Progenitor cell of endocrine pancreas (in vitro differentiated cells): Measurements from ENCODE around the gene ZBED6. TPM values are rescaled to one million over a fixed set of nuclear protein-coding genes. Genes with fewer than 3 reads are reported as not detected.

ENCODE experiments used
- DNase-seq: peaks from one replicate; pipeline ENCODE4 v3.0.0; 2021; ENCODE audit warnings: low spot score; ENCODE audit not compliant: unreplicated experiment
- H3K27ac Mint-ChIP-seq: 2 replicates; pipeline ENCODE4 v1.8.0; 2021; ENCODE audit warnings: mild to moderate bottlenecking, moderate library complexity, mixed read lengths
- H3K27me3 Mint-ChIP-seq: 2 replicates; pipeline ENCODE4 v1.8.0; 2021; ENCODE audit warnings: mixed read lengths
- H3K36me3 Mint-ChIP-seq: 2 replicates; pipeline ENCODE4 v1.8.0; 2022; ENCODE audit warnings: mixed read lengths; ENCODE audit not compliant: insufficient read depth
- H3K4me1 Mint-ChIP-seq: 2 replicates; pipeline ENCODE4 v1.8.0; 2021; ENCODE audit warnings: low read depth, mixed read lengths
- H3K4me3 Mint-ChIP-seq: 2 replicates; pipeline ENCODE4 v1.8.0; 2021; ENCODE audit warnings: low read depth, mild to moderate bottlenecking, moderate library complexity, mixed read lengths
- H3K9me3 Mint-ChIP-seq: 2 replicates; pipeline ENCODE4 v1.8.0; 2021; ENCODE audit warnings: low read depth, mixed read lengths
- CTCF ChIP-seq: fragments of 200-600 bp; sonication (generic); IDR thresholded peaks from one replicate; pipeline ENCODE4 v1.5.0; 2021; ENCODE audit warnings: antibody characterized with exemption, mild to moderate bottlenecking; ENCODE audit not compliant: unreplicated experiment
- total RNA-seq: library from RNA; stranded (reverse); gene quantifications from 2 replicates; pipeline ENCODE4 v1.2.1, GENCODE V29; 2021

ZBED6 gene
- total RNA-seq, 1 donor from 2014 or later: 36.1 TPM

DNA sequence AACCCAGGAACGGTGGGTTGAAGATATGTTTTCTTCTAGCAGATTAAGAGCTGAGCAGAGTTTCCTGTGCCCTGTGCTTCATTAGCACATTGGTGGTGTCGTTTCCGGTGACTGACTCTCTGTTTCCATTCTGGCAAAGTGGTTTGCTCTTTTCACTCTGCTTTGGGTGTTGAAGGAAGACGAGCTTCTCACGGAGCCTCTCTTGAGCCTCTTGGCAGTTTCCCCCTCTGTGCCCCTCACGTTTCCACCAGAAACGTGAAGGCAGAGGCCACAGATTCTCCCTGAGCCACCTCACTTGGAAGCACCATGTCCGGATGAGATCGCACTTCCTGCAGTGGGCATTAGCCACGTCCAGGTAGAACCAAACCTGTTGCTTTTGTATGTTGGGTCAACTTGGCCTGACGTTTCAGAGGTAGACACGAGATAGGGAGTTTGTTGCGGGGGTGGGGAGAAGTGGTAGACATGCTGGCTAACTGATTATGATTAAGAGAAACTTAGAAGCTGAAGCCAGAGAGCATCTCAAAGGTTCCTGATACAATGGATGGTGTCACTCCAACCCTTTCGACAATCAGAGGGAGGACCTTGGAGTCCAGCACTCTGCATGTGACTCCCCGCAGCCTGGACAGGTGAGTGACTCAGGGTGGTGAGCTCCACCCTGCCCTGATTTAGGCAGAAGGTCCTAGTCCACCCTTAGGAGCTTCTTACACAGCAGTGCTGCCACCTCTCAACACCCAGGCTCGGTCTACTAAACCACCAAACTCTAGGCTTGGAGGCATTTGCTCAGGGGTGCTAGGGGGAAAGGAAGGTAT, 30.2 kb upstream of the ZBED6 start, which contains the start of gene LAX1:
Gene LAX1 (plus strand): TSS at position 155 of the 809 bp plus-strand sequence. CDS start 383 bp downstream, at position 538.
- Mint-ChIP-seq H3K9me3 (no peaks in the 10 kb centered on the region), H3K27ac (no peak within 1 kb of the TSS), H3K4me3 (no peak within 1 kb of the TSS), H3K27me3 (no peaks in the 10 kb centered on the region), H3K4me1 (peaks cover 15% of the 10 kb centered on the region), H3K36me3 (no peaks in the 10 kb centered on the region)
- DNase-seq: no peak
- TF ChIP-seq CTCF: no peak

DNA sequence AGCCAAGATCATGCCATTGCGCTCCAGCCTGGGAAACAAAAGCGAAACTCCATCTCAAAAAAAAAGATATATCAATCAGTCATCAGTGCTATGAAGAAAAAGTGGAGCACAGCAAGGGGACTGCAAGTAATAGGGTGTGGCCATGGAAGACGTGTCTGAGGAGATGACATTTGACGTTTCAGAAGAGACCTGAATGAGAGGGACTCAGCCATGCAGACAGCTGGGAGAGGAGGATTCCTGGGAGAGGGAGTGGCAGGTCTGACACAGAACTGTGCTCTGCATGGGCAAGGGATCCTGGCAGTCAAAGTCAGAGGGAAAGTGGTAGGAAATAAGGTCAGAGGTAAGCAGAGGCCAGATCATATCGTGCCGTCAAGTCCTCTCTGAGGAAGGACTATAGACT, 27.2 kb upstream of the ZBED6 start:
- H3K9me3 Mint-ChIP-seq: no peaks in the 10 kb centered on the region
- peaks cover 21% of the 10 kb centered on the region for H3K4me1 Mint-ChIP-seq
- H3K27me3 Mint-ChIP-seq: peaks cover 4% of the 10 kb centered on the region
- TF ChIP-seq CTCF: no peak
- no peak overlapping the region for H3K4me3 Mint-ChIP-seq
- peak overlapping the region; percentile 55 for H3K27ac Mint-ChIP-seq
- H3K36me3 Mint-ChIP-seq: no peaks in the 10 kb centered on the region
- no peak for DNase-seq

GRCh38 chr1:203769505-203770343, 25.7 kb upstream of the ZBED6 start:
- no peak for DNase-seq
- no peaks in the 10 kb centered on the region for H3K9me3 Mint-ChIP-seq
- H3K27me3 Mint-ChIP-seq: peaks cover 4% of the 10 kb centered on the region
- H3K4me1 Mint-ChIP-seq: peaks cover 21% of the 10 kb centered on the region
- H3K4me3 Mint-ChIP-seq: peak overlapping the region; percentile 20
- no peak for TF ChIP-seq CTCF
- H3K27ac Mint-ChIP-seq: peak overlapping the region; percentile 80
- no peaks in the 10 kb centered on the region for H3K36me3 Mint-ChIP-seq

GRCh38 chr1:203771901-203772301, 23.5 kb upstream of the ZBED6 start:
- Mint-ChIP-seq H3K4me1 (peaks cover 21% of the 10 kb centered on the region), H3K36me3 (no peaks in the 10 kb centered on the region), H3K27me3 (peaks cover 4% of the 10 kb centered on the region), H3K9me3 (no peaks in the 10 kb centered on the region), H3K4me3 (no peak overlapping the region), H3K27ac (no peak overlapping the region)
- no peak for DNase-seq
- TF ChIP-seq CTCF: no peak

DNA sequence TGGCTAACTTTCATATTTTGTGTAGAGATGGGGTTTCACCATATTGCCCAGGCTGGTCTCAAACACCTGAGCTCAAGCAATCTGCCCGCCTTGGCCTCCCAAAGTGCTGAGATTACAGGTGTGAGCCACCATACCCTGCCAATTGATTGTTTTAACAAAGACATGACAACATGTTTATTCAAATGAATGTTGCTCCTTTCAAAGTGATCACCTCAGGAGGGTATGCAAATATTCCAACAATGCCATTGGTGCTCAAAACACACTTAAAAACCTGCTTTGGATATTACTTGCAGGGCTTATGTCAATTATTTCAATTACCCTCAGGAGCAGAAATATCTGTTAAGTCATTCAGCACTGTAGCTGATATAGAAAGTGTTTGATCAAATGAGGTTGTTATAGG, 22.6 kb upstream of the ZBED6 start:
- H3K4me1 Mint-ChIP-seq: peaks cover 21% of the 10 kb centered on the region
- no peak for TF ChIP-seq CTCF
- DNase-seq: no peak
- H3K27ac Mint-ChIP-seq: no peak overlapping the region
- no peaks in the 10 kb centered on the region for H3K36me3 Mint-ChIP-seq
- no peak overlapping the region for H3K4me3 Mint-ChIP-seq
- H3K27me3 Mint-ChIP-seq: peaks cover 4% of the 10 kb centered on the region
- no peaks in the 10 kb centered on the region for H3K9me3 Mint-ChIP-seq
